Esophagus muscularis mucosa (tissue), 4 donors: ENCODE results near the gene HEATR1. TPM values are rescaled to one million over a fixed set of nuclear protein-coding genes. Genes with fewer than 3 reads are reported as not detected.

Experiments used
- DNase-seq: peaks from one replicate; pipeline ENCODE4 v3.0.0-alpha.2; 2017; ENCODE audit errors: extremely low spot score
- H3K27ac ChIP-seq, 4 donors: fragments of 200-600 bp; sonication (generic); replicated peaks in 1 of 4; 1 replicate in 3 of 4; 2 replicates in 1 of 4; pipeline ENCODE4 v1.5.1; 2016 to 2019; ENCODE audit warnings: mild to moderate bottlenecking in 1 of 4
- H3K27me3 ChIP-seq, 4 donors: fragments of 200-600 bp; sonication (generic); one replicate each; pipeline versions ENCODE4 v1.5.1 to v1.6.0; 2016 to 2019
- H3K36me3 ChIP-seq, 4 donors: fragments of 200-600 bp; sonication (generic); one replicate each; pipeline ENCODE4 v1.5.1; 2016 to 2019
- H3K4me1 ChIP-seq, 4 donors: fragments of 200-600 bp; sonication (generic); one replicate each; pipeline ENCODE4 v1.5.1; 2016 to 2019
- H3K4me3 ChIP-seq, 4 donors: fragments of 200-600 bp; sonication (generic); 1 replicate in 2 of 4; 2 replicates in 2 of 4; pipeline ENCODE4 v1.5.1; 2016 to 2019; ENCODE audit warnings: mild to moderate bottlenecking in 4 of 4, moderate library complexity in 1 of 4
- H3K9me3 ChIP-seq, 4 donors: fragments of 200-600 bp; sonication (generic); 1 replicate in 3 of 4; 2 replicates in 1 of 4; pipeline ENCODE4 v1.5.1; 2016 to 2019
- EP300 ChIP-seq: sonication (generic); formaldehyde crosslinking; IDR thresholded peaks from one replicate; pipeline ENCODE4 v1.6.1; 2017; ENCODE audit warnings: antibody characterized with exemption
- POLR2A ChIP-seq: fragments of 450-650 bp; IDR thresholded peaks from one replicate; pipeline ENCODE4 v1.6.1; 2017; ENCODE audit warnings: antibody characterized with exemption, moderate library complexity, mild to moderate bottlenecking, low read depth
- POLR2AphosphoS5 ChIP-seq, 2 donors: sonication (generic); formaldehyde crosslinking; IDR thresholded peaks; one replicate each; pipeline ENCODE4 v1.6.1; 2017; ENCODE audit warnings: antibody characterized with exemption in 2 of 2
- WGBS: methylation state at CpG from one replicate; pipeline ENCODE4 v1.1.5; 2018; 5-methylcytosine and 5-hydroxymethylcytosine counted together
- intact Hi-C: fragments of 100-400 bp; cut with DNase I; formaldehyde crosslinking; loops from one replicate; pipeline ENCODE4 v1.15.1; 2023
- total RNA-seq, 4 donors: library from RNA; depleted of rRNA; stranded (reverse); fragments of >200 nt; gene quantifications; one replicate each; pipeline versions ENCODE4 v1.1.0 to v1.2.1, GENCODE V29; 2016
- TF ChIP-seq, protein P1 (sequence below), 3 experiments: fragments of 200-600 bp in 2 of 3; fragments of 450-650 bp in 1 of 3; sonication (generic) in 2 of 3; IDR thresholded peaks; one replicate each; pipeline ENCODE4 v1.5.1; 2017 to 2019; ENCODE audit warnings: antibody characterized with exemption in 3 of 3, mild to moderate bottlenecking in 2 of 3, moderate library complexity in 1 of 3

The HEATR1 gene
- total RNA-seq, 4 donors from 2014 or later: 15.2 to 17.2 (median 16.3) TPM

DNA sequence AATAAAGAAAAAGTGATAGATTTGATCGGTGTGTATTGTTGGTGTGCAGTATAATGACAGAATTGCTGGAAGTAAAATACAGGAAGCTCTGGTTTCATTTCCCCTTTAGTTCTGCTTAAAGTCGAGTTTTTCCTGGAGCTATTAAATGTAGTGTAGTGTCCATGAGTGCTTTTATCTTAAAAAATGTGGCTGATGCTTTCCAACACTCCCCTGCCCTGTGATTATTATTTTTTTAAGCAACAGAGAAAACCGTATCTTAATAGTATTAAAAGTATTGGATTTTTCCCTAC, 79.5 kb downstream of the HEATR1 start:
- TF ChIP-seq POLR2A (no peak), POLR2AphosphoS5 (IDR thresholded peaks at IDR 0.05) (no peak), EP300 (no peak)
- TF ChIP-seq, protein P1, sequence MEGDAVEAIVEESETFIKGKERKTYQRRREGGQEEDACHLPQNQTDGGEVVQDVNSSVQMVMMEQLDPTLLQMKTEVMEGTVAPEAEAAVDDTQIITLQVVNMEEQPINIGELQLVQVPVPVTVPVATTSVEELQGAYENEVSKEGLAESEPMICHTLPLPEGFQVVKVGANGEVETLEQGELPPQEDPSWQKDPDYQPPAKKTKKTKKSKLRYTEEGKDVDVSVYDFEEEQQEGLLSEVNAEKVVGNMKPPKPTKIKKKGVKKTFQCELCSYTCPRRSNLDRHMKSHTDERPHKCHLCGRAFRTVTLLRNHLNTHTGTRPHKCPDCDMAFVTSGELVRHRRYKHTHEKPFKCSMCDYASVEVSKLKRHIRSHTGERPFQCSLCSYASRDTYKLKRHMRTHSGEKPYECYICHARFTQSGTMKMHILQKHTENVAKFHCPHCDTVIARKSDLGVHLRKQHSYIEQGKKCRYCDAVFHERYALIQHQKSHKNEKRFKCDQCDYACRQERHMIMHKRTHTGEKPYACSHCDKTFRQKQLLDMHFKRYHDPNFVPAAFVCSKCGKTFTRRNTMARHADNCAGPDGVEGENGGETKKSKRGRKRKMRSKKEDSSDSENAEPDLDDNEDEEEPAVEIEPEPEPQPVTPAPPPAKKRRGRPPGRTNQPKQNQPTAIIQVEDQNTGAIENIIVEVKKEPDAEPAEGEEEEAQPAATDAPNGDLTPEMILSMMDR (IDR thresholded peaks at IDR 0.05): no peak
- no peaks in the 10 kb centered on the region for H3K9me3 ChIP-seq
- H3K27ac ChIP-seq: peak overlapping the region; percentile 84 to 91 (median 88)
- peak overlapping the region; percentile 79 to 96 (median 88) for H3K4me3 ChIP-seq
- no peak for DNase-seq
- intact Hi-C loops: loop anchor here (10.0 kb wide), 1 partner anchor 420 kb away; no protein-coding TSS in a partner anchor
- WGBS: 14% methylated on average over 3 of the region's 3 CpGs
- H3K36me3 ChIP-seq: peaks cover 9 to 36% (median 26%) of the 10 kb centered on the region in 4 donors
- peaks cover 10 to 19% (median 15%) of the 10 kb centered on the region in 4 donors for H3K4me1 ChIP-seq
- no peaks in the 10 kb centered on the region for H3K27me3 ChIP-seq

DNA sequence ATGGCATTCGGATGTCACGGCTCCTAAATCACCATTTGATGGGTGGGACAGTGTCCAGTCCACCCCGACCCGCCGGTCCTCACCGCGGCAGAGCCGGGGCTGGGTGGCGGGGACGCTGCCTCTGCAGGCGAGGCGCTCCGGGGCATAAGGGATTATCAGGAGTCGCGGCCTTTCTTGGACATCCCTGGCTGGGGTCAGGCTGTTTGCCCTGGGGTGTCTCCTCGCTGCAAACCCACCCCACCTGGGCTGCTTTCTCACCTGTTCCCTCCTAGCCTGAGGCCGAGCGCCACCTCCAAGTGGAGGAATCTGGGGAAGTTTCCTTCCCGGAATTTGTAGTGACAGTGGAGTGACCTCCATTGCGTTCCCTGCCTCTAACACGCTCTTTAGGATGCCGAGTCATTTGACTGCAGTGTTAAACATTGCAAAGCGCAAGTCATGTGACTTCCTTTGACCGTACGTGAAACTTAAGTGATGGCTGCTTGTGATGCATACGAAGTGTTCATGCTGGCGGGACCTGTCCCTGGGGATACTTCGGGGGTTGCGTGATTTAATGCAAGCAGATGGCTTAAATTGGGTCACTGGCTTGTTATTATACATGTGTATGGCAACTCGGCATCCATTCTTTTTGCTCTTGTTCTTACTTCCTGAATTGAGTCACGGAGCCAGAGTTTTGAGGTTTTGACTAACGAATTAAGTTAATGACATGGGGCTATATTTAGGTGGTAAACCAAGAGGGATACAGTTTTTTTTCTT, 80.0 kb downstream of the HEATR1 start:
- TF ChIP-seq POLR2AphosphoS5 (IDR thresholded peaks at IDR 0.05): peak; percentile 67 to 78
- TF ChIP-seq, protein P1 (IDR thresholded peaks at IDR 0.05): no peak
- no peak for TF ChIP-seq POLR2A
- no peak for DNase-seq
- 1% methylated on average over 17 of the region's 32 CpGs for WGBS
- Histone ChIP-seq H3K27me3 (no peaks in the 10 kb centered on the region), H3K36me3 (peaks cover 9 to 36% (median 26%) of the 10 kb centered on the region in 4 donors), H3K4me3 (peak overlapping the region; percentile 79 to 96 (median 88)), H3K4me1 (peaks cover 10 to 19% (median 15%) of the 10 kb centered on the region in 4 donors), H3K9me3 (no peaks in the 10 kb centered on the region), H3K27ac (peak overlapping the region; percentile 84 to 91 (median 88))
- intact Hi-C loops: loop anchor here (10.0 kb wide), 1 partner anchor 420 kb away; no protein-coding TSS in a partner anchor

DNA sequence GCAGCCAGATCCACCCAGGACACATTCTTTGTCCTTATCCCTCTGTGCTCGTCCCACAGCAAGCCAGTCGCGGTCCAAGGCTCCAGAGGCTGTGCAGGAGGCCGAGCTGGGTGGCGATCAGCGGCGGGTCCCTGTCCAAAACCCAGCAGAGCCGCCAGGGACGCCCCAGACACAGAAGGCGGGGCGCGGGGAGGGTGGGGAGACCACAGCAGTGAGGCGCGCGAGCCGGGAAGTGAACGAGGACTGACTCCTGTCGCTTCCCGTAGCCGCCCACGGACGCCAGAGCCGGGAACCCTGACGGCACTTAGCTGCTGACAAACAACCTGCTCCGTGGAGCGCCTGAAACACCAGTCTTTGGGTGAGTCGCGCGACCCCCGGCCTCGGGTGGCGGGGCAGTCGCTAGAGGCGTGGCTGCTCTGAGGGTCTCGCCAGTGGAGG, 80.6 kb downstream of the HEATR1 start, which contains the start of gene LGALS8:
LGALS8 (plus strand) TSS at position 279 of the 438 bp plus-strand sequence. CDS start 2,089 bp downstream, outside the sequence.
- DNase-seq: peak; percentile 97
- TF ChIP-seq, protein P1 (IDR thresholded peaks at IDR 0.05): no peak
- peak; percentile 45 for TF ChIP-seq POLR2A
- peak; percentile 67 for TF ChIP-seq EP300
- peak; percentile 71 to 82 for TF ChIP-seq POLR2AphosphoS5 (IDR thresholded peaks at IDR 0.05)
- Histone ChIP-seq H3K36me3 (peaks cover 9 to 31% (median 23%) of the 10 kb centered on the region in 4 donors), H3K4me1 (peaks cover 10 to 19% (median 15%) of the 10 kb centered on the region in 4 donors), H3K27ac (peak within 1 kb of the TSS; percentile 84 to 91 (median 88)), H3K27me3 (no peaks in the 10 kb centered on the region), H3K4me3 (peak within 1 kb of the TSS; percentile 79 to 96 (median 88)), H3K9me3 (no peaks in the 10 kb centered on the region)
- 5% methylated on average over 14 of the region's 35 CpGs for WGBS
- intact Hi-C loops: loop anchor here (10.0 kb wide), 1 partner anchor 419 kb away; no protein-coding TSS in a partner anchor

DNA sequence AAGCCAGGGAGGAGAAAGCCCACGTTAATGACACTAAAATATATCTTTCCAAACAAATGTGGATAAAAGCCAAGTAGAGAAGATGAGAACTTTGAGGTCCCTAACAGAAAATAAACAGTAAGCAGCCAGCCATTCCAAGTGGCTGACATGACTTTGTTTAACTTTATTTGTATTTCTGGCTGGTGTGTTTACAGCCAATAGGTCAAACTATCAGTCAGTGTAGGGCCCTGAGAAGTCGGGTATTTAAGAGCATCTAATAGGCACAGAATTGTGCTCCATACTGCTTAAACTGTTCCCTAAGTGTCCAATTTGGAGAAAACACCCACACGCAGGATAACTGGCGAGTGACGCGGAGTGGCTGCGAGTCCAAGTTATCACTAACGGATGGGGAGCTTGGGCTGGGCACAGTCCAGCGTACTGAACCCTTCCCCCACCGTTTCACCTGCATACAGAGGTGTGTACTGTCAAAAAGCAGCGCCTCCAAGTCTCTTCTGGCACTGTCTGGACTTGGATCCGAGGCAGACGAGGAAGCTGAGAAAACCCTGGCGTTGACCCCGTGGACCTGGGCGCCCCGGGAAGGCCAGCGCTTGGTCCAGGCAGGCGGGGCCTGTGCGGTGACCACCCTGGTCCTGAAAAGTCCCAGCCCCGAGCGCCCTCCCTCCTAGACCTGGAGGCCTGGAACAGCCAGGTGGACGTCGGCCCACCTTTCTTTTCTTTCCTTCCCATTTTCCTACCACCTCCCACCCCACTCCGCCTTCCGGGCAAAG, 81.2 kb downstream of the HEATR1 start:
- Histone ChIP-seq H3K9me3 (no peaks in the 10 kb centered on the region), H3K36me3 (peaks cover 9 to 27% (median 22%) of the 10 kb centered on the region in 4 donors), H3K27me3 (no peaks in the 10 kb centered on the region), H3K4me1 (peaks cover 10 to 19% (median 15%) of the 10 kb centered on the region in 4 donors), H3K4me3 (peak overlapping the region; percentile 79 to 96 (median 88)), H3K27ac (peak overlapping the region; percentile 84 to 91 (median 88))
- DNase-seq: no peak
- TF ChIP-seq POLR2AphosphoS5 (IDR thresholded peaks at IDR 0.05) (no peak), EP300 (no peak), POLR2A (no peak)
- TF ChIP-seq, protein P1 (IDR thresholded peaks at IDR 0.05): no peak
- intact Hi-C loops: loop anchor here (10.0 kb wide), 1 partner anchor 418 kb away; no protein-coding TSS in a partner anchor
- 25% methylated on average over 24 of the region's 26 CpGs for WGBS
